ENCODE results near the gene ZNF266. TPM values are rescaled to one million over a fixed set of nuclear protein-coding genes. Genes with fewer than 3 reads are reported as not detected.

The ZNF266 gene
- total and polyA plus RNA-seq, 10 of the 15 experiments (the other 5 are each of a cell fraction or from before 2014, with no cell fraction given), result 7.7 to 67.7 (median 25.0) TPM

- peak; percentile 67 for TF ChIP-seq E2F8 (IDR thresholded peaks at IDR 0.05; ENCODE audit: low read depth, partially characterized antibody)
- TF ChIP-seq ZNF687 (IDR thresholded peaks at IDR 0.05), result peak; percentile 84
- TF ChIP-seq POLR2AphosphoS2 (IDR thresholded peaks at IDR 0.05; ENCODE audit: low read depth, low read length), result peak; percentile 67
- peak in 1 of 2 experiments; percentile 54; a peak in 1 of 4 replicates for TF ChIP-seq SRF (IDR thresholded peaks at IDR 0.05; ENCODE audit: low read depth in 2 of 2, low read length in 2 of 2)
- TF ChIP-seq NFXL1 (IDR thresholded peaks at IDR 0.05; ENCODE audit: borderline replicate concordance), result no peak
- TF ChIP-seq SMAD5 (IDR thresholded peaks at IDR 0.05; ENCODE audit: low read depth), result no peak; the same call in none of the 2 replicates
- peak; percentile 98 for TF ChIP-seq ATF7 (IDR thresholded peaks at IDR 0.05; ENCODE audit: low read depth)
- TF ChIP-seq CTCF (IDR thresholded peaks at IDR 0.05 in 2 of 3, conservative IDR thresholded peaks at IDR 0.05 in 1 of 3; ENCODE audit: control insufficient read depth in 2 of 3, extremely low read depth in 1 of 3, insufficient read depth in 1 of 3, low read depth in 3 of 3, low read length in 3 of 3), result peak; percentile 37 to 78 (median 66); a peak in 5 of 6 replicates
- TF ChIP-seq HDAC6 (IDR thresholded peaks at IDR 0.05; ENCODE audit: unreplicated experiment), result peak; percentile 69
- peak; percentile 73 for TF ChIP-seq PAX5 (IDR thresholded peaks at IDR 0.05; ENCODE audit: borderline replicate concordance, low read depth, low read length)
- peak; percentile 76 for TF ChIP-seq FOXK2 (IDR thresholded peaks at IDR 0.05)
- TF ChIP-seq ZBTB4 (CRISPR knock-in tag; IDR thresholded peaks at IDR 0.05), result no peak
- peak; percentile 99 for TF ChIP-seq CREM (IDR thresholded peaks at IDR 0.05; ENCODE audit: low read depth)
- TF ChIP-seq HDGF (IDR thresholded peaks at IDR 0.05), result no peak
- no peak for TF ChIP-seq LARP7 (IDR thresholded peaks at IDR 0.05)
- TF ChIP-seq CBX3 (IDR thresholded peaks at IDR 0.05; ENCODE audit: borderline replicate concordance, low read depth), result no peak
- peak; percentile 61; the same call in 1 of the 2 replicates for TF ChIP-seq RB1 (IDR thresholded peaks at IDR 0.05; ENCODE audit: borderline replicate concordance)
Measured at GRCh38 chr19:9435279-9436268, at the start of gene ZNF266 (continued).

Data from GM12878 (cell line).